ENCODE measurements around the gene SERINC2.

GRCh38 chr1:31458287-31458896 lies 45.4 kb downstream of the SERINC2 start:
- TF ChIP-seq HDGF (IDR thresholded peaks at IDR 0.05; ENCODE audit: borderline replicate concordance) = no peak
- no peak for TF ChIP-seq SP1 (IDR thresholded peaks at IDR 0.05)
- TF ChIP-seq NFRKB (IDR thresholded peaks at IDR 0.05) = no peak
- no peak for TF ChIP-seq TARDBP (IDR thresholded peaks at IDR 0.05)
- no peak for TF ChIP-seq ZNF384 (IDR thresholded peaks at IDR 0.05)
- no peak for TF ChIP-seq FOXM1 (IDR thresholded peaks at IDR 0.05; ENCODE audit: borderline replicate concordance)
- no peak for TF ChIP-seq ELF4 (IDR thresholded peaks at IDR 0.05)
- TF ChIP-seq BHLHE40 (IDR thresholded peaks at IDR 0.05; ENCODE audit: borderline replicate concordance) = no peak
- TF ChIP-seq, protein P1, sequence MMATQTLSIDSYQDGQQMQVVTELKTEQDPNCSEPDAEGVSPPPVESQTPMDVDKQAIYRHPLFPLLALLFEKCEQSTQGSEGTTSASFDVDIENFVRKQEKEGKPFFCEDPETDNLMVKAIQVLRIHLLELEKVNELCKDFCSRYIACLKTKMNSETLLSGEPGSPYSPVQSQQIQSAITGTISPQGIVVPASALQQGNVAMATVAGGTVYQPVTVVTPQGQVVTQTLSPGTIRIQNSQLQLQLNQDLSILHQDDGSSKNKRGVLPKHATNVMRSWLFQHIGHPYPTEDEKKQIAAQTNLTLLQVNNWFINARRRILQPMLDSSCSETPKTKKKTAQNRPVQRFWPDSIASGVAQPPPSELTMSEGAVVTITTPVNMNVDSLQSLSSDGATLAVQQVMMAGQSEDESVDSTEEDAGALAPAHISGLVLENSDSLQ (IDR thresholded peaks at IDR 0.05) = no peak
- TF ChIP-seq FOXK2 (IDR thresholded peaks at IDR 0.05) = no peak
- no peak for TF ChIP-seq ARNT (IDR thresholded peaks at IDR 0.05)
- TF ChIP-seq LEF1 (IDR thresholded peaks at IDR 0.05; ENCODE audit: borderline replicate concordance) = no peak
- no peak for TF ChIP-seq SUZ12 (IDR thresholded peaks at IDR 0.05)
